ENCODE data around the gene PRRC2C.
"Not testable (repeated sequence)": the region's sequence is repeated elsewhere in the genome, so short reads cannot be mapped to it uniquely, and the experiment has no call there.

PRRC2C gene

GRCh38 chr1:171485375-171486047 lies at the start of gene PRRC2C:
TSS of gene PRRC2C (plus strand) at chr1:171485530. CDS start at chr1:171512089, 26,559 bp downstream.
- DNase-seq, result peak; percentile 89 to 92

- DNase-seq, result no peak
Observed at GRCh38 chr1:171438441-171438840, 46.9 kb upstream of the PRRC2C start.

GRCh38 chr1:171440201-171440600 lies 45.1 kb upstream of the PRRC2C start:
- not testable (repeated sequence) for DNase-seq

- DNase-seq, result not testable (repeated sequence)
Observed at GRCh38 chr1:171441278-171441895, 43.9 kb upstream of the PRRC2C start.

DNA sequence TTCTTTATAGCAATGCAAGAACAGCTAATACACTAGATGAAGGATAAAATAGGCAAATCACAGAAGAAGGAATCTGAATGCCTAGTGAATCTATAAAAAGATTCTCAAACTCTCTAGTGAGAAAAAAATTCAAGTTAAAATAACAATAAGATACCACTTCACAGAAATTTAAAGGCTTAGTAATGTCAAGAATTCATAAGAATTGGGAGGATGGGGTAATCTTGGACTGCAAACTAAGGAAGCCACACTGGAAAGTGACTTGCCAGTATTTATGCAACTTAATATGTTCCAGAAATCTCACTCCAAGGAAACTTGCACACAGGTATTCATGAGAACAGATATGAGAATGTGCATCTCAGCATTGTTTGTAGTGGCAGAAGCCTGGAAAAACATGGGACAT lies 38.9 kb upstream of the PRRC2C start:
- DNase-seq, result no peak

DNA sequence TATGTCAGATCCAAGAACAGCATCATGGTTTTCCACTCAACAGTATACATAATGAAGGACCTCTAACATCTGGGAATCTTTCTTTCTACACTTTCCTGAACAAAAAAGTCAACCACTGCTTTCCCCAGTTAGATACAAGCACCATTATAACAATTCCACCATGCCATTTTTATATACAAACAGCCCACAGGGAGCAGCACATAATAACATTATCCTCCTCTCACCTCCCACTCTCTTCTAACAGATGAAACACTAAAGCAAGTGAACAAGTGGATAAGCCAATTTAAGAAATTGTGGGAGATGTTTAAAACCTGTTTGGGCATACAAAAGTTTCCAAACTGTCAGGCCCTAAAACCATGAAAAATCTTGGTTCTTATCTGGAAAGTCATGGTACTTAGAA lies 29.4 kb upstream of the PRRC2C start:
- DNase-seq, result no peak

DNA sequence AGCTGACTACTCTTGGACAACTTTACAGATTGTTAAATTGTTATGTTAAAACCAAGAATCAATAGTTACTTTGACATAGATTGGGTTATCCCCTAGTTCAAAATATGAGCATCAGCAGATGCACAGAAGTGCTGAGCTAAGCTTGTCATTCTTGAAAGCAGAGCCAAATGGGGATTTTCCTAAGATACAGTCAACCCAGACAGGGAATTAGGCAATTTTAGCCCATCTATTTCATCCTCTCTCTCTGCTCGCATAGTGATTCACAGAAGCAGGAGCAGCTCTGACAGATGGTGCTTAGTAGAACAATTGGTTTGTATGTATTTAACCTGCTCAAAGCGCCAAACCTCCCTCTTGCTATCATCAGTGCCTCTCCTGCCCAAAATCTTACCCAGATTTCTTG lies 27.9 kb upstream of the PRRC2C start:
- no peak for DNase-seq

GRCh38 chr1:171460018-171460620 lies 25.2 kb upstream of the PRRC2C start:
- DNase-seq, result no peak

GRCh38 chr1:171467626-171468025 lies 17.7 kb upstream of the PRRC2C start:
- DNase-seq, result no peak

GRCh38 chr1:171468120-171468750 lies 17.1 kb upstream of the PRRC2C start:
- no peak for DNase-seq

GRCh38 chr1:171470726-171471125 lies 14.6 kb upstream of the PRRC2C start:
- DNase-seq, result no peak

- no peak for DNase-seq
Observed at GRCh38 chr1:171472183-171472647, 13.1 kb upstream of the PRRC2C start.

GRCh38 chr1:171476829-171477228 lies 8.5 kb upstream of the PRRC2C start:
- DNase-seq, result no peak

GRCh38 chr1:171477804-171478203 lies 7.5 kb upstream of the PRRC2C start:
- no peak for DNase-seq

DNA sequence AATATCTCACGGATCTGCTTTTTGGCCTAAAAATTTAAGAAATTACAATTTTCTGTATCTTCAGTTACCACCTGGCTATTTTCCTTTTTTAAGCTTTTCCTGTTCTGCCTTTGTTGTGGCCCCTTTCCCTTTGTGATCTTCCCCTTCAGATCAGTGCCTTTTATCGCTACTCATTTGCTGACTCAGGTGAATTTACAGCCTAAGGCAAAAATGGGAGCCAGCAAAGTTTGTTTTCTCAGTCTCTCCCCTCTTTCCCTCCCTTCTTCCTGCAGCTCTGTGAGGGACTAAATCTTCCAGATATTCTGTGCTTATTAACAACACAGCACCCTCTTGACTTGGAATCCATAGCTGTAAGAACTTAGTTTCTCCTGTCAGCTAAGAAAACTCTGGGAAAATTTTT lies 5.3 kb upstream of the PRRC2C start:
- no peak for DNase-seq

DNA sequence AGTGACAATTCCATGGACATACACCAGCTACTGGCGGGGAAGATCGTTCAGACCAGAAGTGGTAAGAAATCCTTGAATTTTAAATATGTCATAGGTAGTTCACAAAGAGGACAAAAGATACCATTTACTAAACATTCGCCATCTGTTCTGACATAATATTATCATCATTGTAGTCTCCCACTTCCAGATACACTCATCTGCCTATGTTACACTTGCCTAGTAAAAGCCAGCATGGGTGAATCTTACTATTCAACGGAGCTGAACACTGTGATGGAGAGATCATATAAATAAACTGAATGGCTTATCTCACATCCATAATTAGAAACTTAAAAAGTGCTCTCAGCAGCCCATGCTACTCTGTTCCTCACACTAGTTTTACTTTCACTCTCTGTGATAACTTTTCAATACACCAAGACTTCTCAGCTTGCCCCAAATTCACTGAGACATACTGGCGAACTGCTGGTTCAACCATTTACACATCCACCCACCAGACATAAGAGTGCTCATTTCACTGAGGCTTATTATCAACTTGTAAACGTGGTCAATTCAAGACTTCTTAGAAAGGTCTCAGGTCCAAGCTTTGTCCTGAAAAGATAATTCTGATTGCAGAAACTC lies 463 bp upstream of the PRRC2C start:
- DNase-seq, result no peak

DNA sequence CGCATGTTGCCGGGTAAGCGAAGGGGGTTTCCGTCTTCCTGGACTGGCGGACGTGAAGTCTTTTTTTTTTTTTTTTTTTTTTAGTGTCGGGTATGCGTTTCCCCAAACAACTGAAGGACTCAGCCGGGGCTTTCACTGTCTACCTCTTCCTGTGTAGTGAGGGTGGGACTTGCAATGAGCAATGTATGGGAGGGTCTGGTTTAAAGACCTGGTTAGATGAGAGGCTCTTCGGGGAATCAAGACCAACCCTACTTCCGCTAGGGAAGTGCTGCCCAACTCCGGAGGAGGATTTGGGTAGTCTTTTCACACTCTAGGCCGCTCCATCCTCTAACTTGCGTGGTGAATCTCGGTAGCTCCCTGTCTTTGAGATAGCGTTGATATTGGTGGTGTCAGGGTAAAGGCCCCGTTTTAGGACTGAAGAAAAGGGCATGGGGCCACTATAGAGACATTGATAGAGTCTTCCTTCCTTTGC lies 754 bp downstream of the PRRC2C start:
- DNase-seq, result peak; percentile 67 to 77

DNA sequence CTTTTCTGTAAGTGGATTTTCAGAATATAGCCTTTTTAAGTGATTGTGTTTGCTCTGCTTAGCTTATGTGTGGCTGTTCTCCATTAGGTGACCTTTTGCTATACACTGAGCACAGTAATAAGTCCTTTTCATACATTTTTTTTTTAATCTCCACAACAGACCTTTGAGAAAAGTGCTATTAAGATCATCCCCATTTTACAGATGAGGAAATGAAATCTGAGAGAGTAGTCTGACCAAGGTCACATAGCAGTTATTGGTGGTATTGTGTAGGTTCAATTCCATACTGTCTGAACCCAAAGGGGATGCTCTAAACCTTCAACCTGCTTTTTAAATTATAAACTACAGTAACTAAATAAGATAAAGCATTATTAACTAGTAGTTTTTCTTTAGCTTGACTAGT lies 1.7 kb downstream of the PRRC2C start:
- no peak for DNase-seq

DNA sequence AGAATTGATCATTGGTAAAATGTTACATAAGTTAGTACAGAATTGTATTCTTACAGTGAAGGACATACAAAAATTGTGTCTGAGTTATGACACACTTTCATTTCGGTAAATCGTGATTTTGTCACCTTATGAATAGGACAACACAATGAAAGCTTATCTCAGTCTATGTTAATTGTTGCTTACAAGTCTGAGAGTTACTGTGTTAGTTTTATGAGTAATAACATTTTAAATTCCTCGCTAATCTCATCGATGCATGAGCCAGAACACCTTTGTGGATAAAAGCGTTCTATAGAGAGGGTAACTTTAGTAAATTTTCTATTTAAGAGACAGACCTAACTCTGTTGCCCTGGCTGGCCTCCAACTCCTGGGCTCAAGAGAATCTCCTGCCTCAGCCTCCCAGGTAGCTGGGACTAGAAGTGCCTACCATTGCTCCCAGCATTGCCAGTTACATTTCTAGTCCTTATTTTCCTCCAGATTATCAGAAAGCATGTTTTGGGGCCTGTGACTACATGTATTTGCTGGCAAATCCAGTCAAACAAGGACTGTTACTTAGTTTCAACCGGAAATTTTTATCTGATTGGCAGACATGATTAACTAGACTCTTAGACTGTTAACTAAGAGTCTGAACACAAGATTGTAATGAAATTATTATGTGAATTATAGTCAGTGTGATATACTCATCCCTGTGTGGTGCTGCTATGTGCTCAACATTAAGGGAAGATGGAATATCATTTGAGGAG lies 3.0 kb downstream of the PRRC2C start:
- no peak for DNase-seq

DNA sequence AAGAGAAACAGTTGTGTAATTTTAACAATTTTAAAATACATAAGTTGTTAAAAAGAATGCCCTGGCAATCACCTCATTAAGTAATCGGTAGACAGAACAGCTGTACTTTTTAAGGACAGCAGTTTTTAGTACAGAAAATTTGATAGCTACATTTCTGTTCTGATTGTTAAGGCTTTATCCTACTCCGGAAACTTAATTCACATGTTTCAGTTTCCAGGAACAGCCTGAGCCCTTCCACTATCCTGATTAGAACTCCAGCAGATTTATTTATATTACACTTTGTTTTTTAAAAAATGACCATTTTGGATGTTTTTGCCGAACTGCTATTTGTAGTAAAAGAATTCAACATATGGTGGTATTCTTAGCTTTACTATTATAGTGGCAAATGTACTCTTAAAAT lies 8.7 kb downstream of the PRRC2C start:
- DNase-seq, result no peak

DNA sequence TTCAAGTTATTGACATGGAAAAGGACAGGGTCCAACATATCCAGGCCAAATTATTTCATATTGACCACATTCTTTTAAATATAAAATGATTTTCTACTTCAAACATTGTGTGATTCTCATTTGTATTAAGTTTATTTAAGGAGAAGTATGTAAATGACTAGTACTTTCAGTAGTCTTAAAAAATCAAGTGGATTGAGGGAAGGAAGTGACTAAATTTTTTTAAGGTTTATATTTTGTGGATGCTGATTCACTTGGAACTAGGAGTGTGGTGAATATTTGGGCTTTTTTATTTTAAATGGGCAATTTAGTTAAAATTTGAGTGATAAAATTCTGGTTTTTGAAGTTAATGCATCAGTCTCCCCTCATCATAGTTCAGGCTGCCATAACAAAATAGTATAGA lies 10.1 kb downstream of the PRRC2C start:
- no peak for DNase-seq

GRCh38 chr1:171500304-171500703 lies 15.0 kb downstream of the PRRC2C start:
- DNase-seq, result no peak

Data from activated CD4-positive, alpha-beta T cell treated with anti-CD3 and anti-CD28 coated beads for 4 hours (primary cell).